GM21526 (cell line): ENCODE data around the gene TMEM256.

Experiments
- ATAC-seq: cut with Tn5 transposase; IDR thresholded peaks from one replicate; pipeline ENCODE4 v1.9.1; 2021; ENCODE audit warnings: moderate library complexity; ENCODE audit not compliant: unreplicated experiment, low FRiP score

TMEM256 gene

DNA sequence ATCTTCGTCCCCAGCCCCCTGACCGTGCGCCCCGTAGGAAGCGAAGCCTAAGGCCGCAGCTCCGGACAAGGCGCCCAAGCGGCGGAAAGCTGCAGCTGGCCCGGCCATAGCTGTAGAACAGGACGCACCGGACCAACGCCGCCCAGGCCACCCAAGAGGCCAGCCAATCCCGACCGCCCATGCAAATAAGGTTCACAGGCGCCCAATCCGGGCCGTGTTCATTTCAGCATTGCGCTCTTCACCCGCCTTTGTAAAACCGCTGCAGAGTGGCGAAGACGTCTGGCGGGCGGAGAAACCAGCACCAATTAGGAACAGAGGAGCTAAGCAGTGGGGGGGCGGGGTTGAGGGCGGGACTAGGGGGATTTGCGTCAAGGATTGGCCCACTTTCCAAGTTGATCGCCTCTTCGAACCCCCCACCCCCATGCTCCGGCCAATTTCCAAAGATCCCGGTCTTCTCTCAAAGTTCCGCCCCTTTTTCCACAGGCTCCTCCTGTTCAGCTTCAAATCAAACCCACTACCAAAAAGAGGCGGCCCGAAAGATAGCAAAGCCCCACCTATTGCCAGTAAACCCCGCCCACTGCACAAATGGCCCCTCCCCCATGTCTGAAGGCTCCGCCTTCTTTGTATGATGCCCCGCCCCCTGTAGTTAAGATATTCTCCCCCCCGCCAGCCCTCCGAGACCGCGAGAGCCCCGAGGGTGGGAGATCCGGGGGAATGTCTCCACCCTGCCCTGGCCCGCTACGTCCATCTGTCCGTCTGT lies at the start of gene TMEM256:
Gene TMEM256, minus strand, starts transcription at position 121 of the 760 bp plus-strand sequence. Its CDS starts 13 bp downstream, at position 108.
- peak; percentile 85 for ATAC-seq

DNA sequence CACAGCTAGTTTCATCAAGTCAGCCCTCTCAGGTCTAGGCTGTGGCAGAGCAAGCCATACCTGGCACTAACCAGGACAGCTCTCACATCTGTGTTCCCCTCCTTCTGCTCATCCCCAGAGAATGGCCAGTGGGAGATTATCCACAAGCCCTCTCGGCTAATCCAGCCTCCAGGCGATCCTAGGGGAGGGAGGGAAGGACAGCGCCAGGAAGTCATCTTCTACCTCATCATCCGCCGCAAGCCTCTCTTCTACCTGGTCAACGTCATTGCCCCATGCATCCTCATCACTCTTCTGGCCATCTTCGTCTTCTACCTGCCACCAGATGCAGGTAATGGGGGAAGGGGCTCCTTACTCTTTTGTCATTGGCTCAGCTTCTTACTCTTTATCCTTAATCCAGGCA lies 44.6 kb upstream of the TMEM256 start:
- no peak for ATAC-seq

DNA sequence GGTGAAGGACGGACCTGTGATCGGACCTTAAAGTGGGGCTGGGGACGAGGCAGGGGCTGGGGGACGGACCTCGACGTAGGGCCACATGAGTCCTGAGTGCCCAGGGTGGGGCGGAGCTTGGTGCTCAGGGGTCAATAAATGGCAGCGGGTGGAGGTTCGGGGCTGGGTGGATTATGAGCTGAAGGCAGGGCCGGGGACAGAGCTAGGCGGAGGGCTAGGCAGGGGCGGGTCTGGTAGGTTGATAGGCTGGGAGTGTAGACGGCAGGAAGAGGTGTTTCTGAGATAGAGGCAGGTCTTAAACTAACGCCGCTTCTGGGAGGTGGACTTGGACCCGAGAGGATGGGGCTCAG lies 41.7 kb upstream of the TMEM256 start:
- ATAC-seq = no peak

DNA sequence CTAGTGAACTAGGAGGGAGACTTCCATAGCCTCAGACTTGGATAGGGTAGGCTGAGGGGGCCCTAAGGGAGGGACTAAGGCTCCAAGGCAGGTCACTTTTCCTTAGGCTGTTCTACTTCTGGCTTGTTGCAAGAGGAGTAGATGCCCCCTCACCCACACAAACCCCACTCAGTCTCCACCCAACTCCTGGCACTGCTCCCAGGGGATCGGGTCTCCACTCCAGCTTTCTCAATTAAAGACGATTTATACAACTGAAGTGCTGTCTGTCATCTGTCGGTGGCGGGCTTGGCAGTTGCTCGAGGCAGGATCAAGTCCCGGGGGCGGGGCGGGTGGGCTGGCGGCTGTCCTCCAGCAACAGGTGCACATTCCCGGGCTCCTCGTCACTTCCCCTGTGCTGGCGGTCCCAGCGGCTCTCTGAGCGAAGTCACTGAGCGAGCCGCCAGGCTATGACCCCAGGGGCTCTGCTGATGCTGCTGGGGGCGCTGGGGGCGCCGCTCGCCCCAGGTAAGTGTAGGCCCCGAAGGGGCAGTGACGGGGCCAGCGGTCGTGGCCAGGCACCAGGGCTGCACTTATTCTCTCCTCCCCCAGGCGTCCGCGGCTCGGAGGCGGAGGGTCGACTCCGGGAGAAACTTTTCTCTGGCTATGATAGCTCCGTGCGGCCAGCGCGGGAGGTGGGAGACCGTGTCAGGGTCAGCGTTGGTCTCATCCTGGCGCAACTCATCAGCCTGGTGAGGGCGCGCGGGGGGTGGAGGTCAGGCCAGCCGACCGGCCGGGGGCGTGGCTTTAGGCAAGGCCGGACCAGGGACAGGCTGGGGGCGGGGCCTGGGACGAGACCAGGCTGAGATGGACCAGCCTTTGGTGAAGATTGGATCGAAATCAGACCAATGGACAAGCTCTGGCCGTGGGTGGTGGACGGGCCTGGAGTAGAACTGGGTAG lies 41.1 kb upstream of the TMEM256 start, which contains the start of gene CHRNB1:
Gene CHRNB1, plus strand, starts transcription at position 380 of the 937 bp plus-strand sequence. Its CDS starts 67 bp downstream, at position 447.
- ATAC-seq = no peak

DNA sequence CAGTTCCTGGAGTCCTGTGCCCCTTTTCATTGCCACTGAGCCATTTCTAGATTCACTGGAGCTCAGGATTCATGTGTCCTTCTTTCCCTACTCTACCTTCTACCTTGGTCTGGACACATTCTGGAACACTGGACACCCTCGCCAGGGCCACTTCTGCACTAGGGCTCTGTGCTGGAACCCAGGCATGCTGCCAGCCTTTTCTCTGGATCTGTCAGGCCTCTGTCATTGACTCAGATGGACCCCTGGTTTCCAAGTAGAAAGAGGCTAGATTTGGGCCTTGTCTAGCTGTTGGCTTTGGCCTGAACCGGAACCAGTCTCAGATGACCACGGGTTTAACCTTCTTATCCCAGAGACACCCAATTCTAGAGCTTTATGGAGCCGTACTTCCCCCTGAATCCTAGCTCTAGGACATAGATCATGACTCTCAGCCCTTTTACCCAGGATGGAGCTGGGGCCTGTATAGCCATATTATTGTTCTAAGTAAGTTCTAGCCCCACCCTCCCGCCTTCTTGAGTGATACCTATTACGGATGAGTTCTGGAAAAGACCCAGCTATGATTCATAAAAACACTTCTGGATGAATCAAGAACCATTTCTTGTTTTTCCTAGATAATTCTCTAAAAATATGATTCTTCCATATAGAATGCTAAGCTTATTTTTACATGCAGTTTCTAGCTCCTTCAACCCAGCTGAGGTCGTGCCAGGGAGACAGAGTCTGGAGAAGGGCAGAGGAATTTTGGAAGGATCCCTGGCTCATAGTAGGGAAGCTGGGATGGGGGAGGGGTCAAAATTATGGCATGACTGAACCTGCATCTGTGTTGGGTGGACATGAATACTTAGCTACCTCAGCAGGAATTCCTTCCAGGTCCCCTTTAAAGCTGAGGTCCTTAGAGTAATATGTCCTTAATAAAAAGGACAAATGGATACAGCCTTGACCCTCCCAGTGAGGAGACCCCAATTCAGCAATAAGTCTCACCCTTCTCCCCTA lies 39.9 kb upstream of the TMEM256 start:
- no peak for ATAC-seq

DNA sequence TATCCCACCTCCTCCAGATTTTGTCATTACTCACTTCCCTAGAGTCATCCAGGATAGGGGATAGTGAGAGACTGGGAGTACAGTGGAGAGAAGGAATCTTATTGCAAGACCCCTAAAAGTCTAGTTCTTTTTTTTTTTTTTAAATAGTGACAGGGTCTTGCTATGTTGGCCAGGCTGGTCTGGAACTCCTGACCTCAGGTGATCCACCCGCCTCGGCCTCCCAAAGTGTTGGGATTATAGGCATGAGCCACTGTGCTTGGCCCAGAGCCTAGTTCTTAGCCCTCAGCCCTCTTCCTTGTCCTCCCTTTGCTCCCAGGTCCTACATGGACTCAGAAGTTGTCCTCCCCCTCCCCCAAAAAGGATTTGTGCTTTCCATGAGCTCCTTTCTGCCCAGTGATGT lies 38.2 kb upstream of the TMEM256 start:
- no peak for ATAC-seq

DNA sequence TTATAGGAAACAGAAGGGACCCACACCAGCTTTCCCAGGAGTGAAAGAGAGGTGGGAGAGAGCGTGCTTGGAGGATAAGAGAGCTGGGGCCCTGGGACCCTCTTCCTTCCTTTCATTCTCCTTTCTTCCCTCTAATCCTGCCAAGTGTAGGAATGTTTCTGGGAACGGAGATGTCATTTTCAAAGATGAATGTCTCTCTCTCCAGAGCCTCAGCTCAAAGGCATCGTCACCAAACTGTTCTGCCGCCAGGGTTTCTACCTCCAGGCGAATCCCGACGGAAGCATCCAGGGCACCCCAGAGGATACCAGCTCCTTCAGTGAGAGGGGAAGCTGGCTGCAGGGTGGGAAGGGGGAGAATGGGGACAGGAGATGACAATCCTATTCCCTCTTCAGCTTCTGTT lies 37.4 kb upstream of the TMEM256 start:
- ATAC-seq = no peak

DNA sequence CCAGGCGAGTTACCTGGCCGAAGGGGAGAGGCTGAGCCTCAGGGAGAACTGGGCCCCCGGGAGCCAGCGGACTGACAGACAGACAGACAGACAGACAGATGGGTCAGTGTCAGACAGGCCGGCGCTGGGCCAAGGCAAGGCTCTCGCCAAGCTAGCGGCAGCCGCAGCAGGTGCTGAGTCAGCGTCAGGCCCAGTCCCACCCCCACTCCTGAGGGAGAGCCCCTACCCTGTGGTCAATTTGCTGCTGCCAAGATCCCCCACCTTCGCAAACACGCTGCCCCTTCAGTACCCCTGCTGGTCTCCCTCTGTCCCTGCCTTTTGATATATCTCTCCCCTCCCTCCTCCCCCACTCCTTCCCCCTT lies 36.9 kb upstream of the TMEM256 start:
- no peak for ATAC-seq

DNA sequence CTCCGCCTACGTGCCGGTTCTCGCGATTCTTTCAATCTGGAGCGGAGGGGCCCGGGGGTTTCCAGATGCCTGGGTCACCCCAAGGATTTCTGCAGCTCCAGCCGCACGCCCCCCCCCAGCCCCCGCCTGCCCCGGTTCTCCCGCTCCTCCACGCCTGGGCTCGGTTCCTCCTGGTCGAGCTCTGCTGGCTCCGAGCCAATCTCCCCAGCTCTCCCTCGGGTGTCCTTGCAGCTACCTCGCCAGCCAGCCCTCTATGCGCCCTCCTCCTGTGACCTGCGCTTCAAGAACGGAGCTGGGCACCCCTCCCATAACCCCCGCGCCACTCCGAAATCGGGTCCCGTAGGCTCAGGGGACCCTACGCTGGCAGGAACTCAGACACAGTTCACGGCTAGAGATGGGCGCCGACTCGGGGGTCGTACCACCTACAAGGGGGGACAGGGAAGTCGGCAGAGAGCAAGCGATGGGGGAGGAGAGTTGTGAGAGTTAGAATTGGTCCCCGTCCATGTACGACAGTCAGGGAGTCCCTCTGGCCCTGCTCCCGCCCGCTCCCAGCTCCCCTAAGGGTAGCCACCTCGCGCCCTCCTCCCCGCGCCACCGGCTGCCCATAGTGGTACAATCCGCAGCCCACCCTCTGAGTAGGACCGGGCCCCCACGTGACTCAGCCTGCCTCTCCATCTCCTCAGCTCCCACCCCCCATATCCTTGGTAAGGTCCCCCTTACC lies 36.4 kb upstream of the TMEM256 start:
- ATAC-seq = no peak

DNA sequence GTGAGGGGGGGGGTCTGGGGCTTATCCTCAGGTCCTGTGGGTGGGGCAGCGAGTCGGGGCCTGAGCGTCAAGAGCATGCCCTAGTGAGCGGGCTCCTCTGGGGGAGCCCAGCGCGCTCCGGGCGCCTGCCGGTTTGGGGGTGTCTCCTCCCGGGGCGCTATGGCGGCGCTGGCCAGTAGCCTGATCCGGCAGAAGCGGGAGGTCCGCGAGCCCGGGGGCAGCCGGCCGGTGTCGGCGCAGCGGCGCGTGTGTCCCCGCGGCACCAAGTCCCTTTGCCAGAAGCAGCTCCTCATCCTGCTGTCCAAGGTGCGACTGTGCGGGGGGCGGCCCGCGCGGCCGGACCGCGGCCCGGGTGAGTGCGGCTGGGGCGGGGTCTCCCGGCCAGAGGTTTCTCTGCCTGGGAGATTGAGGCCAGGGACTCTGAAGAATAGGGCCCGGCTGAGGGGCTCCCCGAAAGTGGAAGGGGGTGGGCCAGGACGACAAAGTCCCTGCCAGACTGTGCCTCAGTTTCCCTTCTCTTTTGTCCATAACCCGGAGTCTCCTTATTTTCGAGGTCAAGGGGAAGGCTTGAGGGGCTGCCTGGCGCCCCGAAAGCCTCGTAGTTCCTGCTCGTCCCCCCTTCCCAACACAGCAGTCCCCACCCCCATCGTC lies 35.7 kb upstream of the TMEM256 start, which contains the start of gene FGF11:
Gene FGF11, plus strand, starts transcription at position 51 of the 651 bp plus-strand sequence. Its CDS starts 109 bp downstream, at position 160.
- no peak for ATAC-seq

DNA sequence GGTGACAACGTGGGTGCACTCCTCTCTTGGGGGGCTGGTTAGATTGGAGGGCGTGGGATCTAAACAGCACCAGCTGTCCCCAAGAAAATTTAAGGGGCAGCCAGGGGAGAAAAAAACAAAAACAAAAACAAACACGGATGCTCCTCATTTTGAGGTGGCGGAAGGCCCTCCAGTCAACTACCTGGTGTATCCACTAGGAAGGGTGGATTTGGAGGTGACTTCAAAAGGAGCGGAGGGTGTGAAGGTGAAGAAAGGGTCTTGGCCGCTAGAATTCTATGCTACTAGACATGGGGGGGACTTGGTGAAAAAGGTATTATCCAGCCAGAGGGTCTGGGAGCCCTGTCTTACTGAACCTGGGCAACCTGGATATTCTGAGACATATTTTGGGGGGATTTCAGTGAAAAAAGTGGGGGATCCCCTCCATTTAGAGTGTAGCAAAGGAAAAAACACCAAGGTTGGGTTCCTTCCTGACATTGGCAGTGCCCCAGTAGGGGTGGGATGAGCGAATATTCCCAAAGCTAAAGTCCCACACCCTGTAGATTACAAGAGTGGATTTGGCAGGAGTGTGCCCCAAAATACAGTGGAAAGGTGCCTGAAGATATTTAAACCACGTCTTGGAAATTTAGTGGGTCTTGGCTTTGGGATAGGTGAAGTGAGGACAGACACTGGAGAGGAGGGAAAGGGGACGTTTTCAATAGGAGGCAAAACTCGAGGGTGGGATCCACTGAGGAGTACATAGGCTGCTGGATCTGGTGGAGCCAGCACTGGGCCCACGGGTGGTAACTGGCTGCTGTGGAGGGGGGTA lies 35.0 kb upstream of the TMEM256 start:
- ATAC-seq = no peak

DNA sequence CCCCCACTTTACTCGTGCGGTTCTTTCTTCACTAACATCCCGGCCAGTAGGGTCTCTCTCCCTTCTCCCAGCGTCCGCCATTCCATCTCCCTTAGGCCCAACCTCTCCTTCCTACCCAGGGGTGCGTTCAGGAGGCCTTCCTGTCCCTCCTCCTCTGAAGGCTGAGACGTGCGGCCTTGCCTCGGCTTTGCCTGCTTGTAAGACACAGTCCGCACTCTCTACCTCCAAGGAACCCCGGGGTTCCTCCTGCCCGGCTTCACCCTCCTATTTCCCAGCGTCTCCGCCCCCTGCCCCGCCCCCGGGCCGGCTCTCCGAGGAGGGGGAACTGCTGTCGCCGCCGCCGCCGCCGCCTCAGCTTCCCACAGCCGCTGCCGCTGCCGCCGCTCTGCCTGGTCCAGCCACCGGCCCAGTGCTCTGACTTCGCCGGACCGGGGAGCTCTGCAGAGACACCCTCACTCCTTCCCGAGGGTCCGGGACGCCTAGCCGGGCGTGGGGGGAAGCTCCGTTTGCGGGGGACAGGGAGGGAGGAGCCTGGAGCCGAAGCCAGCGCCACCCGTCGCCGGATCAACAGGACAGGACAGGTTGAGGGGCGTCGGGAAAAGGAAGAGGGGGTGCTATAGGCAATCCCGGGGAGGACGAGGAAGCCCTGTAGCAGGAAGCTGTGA lies 34.2 kb upstream of the TMEM256 start:
- no peak for ATAC-seq

DNA sequence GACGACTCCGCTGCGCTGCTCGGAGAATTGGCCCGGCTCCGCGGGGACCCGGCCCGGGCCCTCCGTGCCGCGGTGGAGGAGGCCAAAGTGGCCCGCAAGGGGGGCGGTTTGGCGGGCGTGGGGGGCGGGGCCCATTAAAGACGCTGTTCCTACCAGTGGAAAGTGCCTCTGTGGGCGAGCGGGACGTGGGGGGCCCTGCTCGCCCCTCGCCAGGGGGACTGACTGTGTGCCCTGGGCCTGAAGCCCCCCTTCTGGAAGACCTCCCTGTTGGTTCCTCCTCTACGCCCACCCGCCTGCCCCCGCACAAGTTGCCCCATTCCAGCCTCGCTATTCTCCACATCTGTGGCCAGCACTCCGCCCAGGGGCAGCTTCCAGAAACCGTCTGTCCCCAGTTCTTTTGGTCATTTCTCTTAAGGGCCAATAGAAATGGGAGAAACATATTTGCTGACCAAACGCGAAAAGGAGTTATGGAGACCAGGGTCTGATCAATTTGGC lies 33.5 kb upstream of the TMEM256 start:
- no peak for ATAC-seq

DNA sequence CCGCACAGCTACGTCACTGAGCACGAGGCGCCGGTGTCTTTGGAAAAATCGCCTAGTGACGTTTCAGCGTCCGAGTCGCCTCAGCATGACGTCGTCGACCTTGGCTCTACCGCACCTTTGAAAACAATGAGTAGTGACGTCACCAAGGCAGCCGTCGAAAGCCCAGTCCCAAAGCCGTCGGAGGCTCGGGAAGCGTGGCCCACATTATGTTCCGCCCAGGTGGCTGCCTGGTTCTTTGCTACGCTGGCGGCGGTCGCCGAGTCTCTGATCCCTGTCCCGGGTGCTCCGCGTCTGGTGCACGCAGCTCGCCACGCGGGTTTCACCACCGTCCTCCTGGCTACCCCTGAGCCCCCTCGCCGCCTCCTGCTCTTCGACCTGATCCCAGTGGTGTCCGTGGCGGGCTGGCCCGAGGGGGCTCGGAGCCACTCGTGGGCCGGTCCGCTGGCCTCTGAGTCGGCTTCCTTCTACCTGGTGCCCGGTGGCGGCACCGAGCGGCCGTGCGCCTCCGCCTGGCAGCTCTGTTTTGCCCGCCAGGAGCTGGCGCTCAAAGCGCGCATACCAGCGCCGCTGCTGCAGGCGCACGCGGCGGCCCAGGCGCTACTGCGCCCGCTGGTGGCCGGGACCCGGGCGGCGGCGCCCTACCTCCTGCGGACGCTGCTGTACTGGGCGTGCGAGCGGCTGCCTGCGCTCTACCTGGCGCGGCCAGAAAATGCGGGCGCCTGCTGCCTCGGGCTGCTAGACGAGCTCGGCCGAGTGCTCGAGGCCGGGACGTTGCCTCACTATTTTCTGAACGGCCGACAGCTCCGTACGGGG lies 32.9 kb upstream of the TMEM256 start:
- ATAC-seq = no peak

DNA sequence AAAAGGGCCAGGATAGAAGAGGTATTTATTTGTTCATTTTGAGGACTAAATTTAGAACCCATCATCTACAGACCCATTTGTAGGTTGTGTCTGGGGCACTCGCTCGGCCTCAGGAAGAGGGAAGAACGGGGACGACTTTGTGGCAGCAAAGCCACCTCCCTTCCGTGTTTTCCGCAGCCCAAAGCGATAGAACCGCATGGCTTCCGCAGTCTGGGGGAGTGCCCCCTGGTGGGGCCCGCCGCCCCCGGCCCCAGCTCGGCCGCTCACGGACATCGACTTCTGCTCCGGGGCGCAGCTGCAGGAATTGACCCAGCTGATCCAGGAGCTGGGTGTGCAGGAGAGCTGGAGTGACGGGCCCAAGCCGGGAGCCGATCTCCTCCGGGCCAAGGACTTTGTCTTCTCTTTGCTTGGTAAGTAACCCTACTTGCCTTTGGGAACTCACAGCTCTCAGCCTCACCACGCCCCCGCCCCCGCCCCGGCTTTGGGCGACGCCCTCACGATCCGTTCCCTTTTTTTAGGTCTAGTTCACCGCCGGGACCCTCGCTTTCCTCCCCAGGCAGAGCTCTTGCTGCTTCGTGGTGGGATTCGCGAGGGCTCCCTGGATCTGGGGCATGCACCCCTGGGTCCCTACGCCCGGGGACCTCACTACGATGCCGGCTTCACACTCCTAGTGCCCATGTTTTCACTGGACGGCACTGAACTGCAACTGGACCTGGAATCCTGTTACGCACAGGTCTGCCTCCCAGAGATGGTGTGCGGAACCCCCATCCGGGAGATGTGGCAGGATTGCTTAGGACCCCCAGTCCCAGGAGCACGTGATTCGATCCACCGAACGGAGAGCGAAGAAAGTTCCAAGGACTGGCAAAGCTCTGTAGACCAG lies 32.0 kb upstream of the TMEM256 start:
- ATAC-seq = peak; percentile 30

DNA sequence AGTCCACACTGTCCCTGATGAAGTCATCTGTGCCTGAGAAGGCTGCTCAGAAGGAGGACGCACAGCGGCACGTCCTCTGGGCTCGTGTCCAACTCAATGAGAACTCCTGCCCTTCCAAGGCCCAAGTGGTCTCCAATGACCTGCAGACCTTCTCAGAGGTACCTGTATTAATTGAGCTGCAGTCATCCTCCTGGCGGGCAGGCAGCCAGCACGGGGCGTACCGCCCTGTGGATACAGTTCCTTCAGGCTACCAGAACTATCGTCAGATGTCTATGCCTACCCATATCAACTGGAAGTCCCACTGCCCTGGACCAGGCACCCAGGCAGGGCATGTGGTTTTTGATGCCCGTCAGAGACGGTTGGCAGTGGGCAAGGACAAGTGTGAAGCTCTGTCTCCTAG lies 28.4 kb upstream of the TMEM256 start:
- ATAC-seq = no peak
